HFFc6 (cell line): ENCODE measurements around the gene DLG5. TPM values are rescaled to one million over a fixed set of nuclear protein-coding genes. Genes with fewer than 3 reads are reported as not detected.

Source experiments
- DNase-seq: peaks from one replicate; pipeline ENCODE4 v3.0.0-alpha.2; 2018
- H3K27ac Mint-ChIP-seq: 2 replicates; pipeline ENCODE4 v1.8.0; 2020; ENCODE audit warnings: mild to moderate bottlenecking, mixed read lengths
- H3K27me3 Mint-ChIP-seq: 2 replicates; pipeline ENCODE4 v1.8.0; 2021; ENCODE audit warnings: mild to moderate bottlenecking, moderate library complexity, mixed read lengths; ENCODE audit not compliant: insufficient read depth
- H3K36me3 Mint-ChIP-seq: 2 replicates; pipeline ENCODE4 v1.8.0; 2021; ENCODE audit warnings: low read depth, mixed read lengths
- H3K4me1 Mint-ChIP-seq: 2 replicates; pipeline ENCODE4 v1.8.0; 2020; ENCODE audit warnings: low read depth, mixed read lengths
- H3K4me3 Mint-ChIP-seq: 2 replicates; pipeline ENCODE4 v1.8.0; 2020; ENCODE audit warnings: mild to moderate bottlenecking, moderate library complexity, mixed read lengths
- H3K9me3 Mint-ChIP-seq: 2 replicates; pipeline ENCODE4 v1.8.0; 2020; ENCODE audit warnings: mild to moderate bottlenecking, mixed read lengths
- total RNA-seq, 6 experiments: library from RNA; stranded (reverse); fragmentation: NEBNext Ultra II Directional; extraction: Animal tissue kit (Norgen Biotek cat#: 25700); gene quantifications; 2 replicates in 1 of 6; 3 replicates in 5 of 6; pipeline ENCODE4 v1.2.3, GENCODE V29; 2021
- TF ChIP-seq, protein P1 (sequence below): fragments of 200-600 bp; sonication (generic); IDR thresholded peaks from 2 replicates; pipeline ENCODE4 v1.5.0; 2021; ENCODE audit warnings: antibody characterized with exemption, mild to moderate bottlenecking

The DLG5 gene
- total RNA-seq, 6 experiments from 2014 or later: 48.2 to 52.9 (median 49.7) TPM

DNA sequence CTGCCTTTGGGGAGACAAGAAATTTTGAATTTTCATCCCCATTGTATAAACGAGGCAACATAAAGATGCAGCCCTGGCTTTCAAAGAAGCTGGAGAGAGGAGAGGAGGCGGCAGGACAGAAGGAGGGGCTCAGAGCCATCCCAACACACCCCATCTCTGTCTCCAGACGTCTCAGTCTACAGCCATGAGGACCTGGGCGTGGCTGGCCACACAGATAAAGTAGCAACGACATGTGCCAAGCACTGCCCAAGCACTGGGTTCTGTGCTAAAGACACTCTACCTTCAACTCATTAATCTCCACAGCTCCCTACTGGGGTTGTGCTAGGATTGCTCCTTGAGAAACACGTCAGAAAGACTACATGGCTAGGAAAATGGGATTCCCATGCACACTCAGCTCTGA, 65.2 kb downstream of the DLG5 start:
- DNase-seq: no peak
- Mint-ChIP-seq H3K27ac (no peak overlapping the region), H3K9me3 (no peaks in the 10 kb centered on the region), H3K27me3 (peaks cover 5% of the 10 kb centered on the region), H3K36me3 (peaks cover 10% of the 10 kb centered on the region), H3K4me3 (no peak overlapping the region), H3K4me1 (peaks cover 33% of the 10 kb centered on the region)
- TF ChIP-seq, protein P1, sequence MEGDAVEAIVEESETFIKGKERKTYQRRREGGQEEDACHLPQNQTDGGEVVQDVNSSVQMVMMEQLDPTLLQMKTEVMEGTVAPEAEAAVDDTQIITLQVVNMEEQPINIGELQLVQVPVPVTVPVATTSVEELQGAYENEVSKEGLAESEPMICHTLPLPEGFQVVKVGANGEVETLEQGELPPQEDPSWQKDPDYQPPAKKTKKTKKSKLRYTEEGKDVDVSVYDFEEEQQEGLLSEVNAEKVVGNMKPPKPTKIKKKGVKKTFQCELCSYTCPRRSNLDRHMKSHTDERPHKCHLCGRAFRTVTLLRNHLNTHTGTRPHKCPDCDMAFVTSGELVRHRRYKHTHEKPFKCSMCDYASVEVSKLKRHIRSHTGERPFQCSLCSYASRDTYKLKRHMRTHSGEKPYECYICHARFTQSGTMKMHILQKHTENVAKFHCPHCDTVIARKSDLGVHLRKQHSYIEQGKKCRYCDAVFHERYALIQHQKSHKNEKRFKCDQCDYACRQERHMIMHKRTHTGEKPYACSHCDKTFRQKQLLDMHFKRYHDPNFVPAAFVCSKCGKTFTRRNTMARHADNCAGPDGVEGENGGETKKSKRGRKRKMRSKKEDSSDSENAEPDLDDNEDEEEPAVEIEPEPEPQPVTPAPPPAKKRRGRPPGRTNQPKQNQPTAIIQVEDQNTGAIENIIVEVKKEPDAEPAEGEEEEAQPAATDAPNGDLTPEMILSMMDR: no peak

- H3K4me1 Mint-ChIP-seq: peaks cover 33% of the 10 kb centered on the region
- H3K27me3 Mint-ChIP-seq: peaks cover 5% of the 10 kb centered on the region
- TF ChIP-seq, protein P1: no peak
- H3K9me3 Mint-ChIP-seq: no peaks in the 10 kb centered on the region
- peaks cover 10% of the 10 kb centered on the region for H3K36me3 Mint-ChIP-seq
- no peak overlapping the region for H3K4me3 Mint-ChIP-seq
- no peak overlapping the region for H3K27ac Mint-ChIP-seq
- no peak for DNase-seq
Measured at GRCh38 chr10:77859865-77860282, 66.7 kb downstream of the DLG5 start.

DNA sequence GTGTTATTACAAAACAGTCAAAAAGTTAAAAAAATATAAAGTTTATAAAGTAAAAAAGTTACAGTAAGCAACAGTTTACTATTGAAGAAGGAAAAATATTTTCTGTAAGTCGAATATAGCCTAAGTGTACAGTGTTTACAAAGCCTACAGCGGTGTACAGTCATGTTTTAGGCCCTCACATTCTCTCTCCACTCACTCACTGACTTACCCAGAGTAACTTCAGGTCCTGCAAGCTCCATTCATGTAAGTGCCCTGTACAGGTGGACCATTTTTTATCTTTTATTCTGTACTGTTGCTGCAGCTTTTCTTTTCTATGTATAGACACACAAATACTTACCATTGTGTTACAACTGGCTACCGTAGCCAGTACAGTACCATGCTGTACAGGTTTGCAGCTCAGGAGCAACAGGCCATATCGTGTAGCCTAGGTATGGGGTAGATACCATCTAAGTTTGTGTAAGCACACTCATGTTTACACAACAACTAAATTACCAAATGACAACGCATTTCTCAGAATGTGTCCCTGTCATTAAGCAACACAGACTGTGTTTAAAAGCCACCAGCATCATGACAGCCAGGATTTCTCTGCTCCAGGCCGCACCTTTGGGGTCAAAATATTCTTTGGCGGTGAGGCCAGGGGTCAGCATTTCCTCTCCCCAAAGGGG, 67.2 kb downstream of the DLG5 start:
- peaks cover 27% of the 10 kb centered on the region for H3K4me1 Mint-ChIP-seq
- DNase-seq: no peak
- H3K4me3 Mint-ChIP-seq: no peak overlapping the region
- peaks cover 10% of the 10 kb centered on the region for H3K36me3 Mint-ChIP-seq
- H3K27ac Mint-ChIP-seq: no peak overlapping the region
- H3K27me3 Mint-ChIP-seq: peaks cover 5% of the 10 kb centered on the region
- TF ChIP-seq, protein P1: no peak
- H3K9me3 Mint-ChIP-seq: no peaks in the 10 kb centered on the region

GRCh38 chr10:77857272-77857671, 69.3 kb downstream of the DLG5 start:
- peaks cover 10% of the 10 kb centered on the region for H3K4me1 Mint-ChIP-seq
- 0 out of 2 replicates have a peak overlapping the region, but pooled peaks have one; percentile 24 for H3K27ac Mint-ChIP-seq
- H3K36me3 Mint-ChIP-seq: peaks cover 11% of the 10 kb centered on the region; the same call in 1 of the 2 replicates
- no peak for DNase-seq
- no peaks in the 10 kb centered on the region for H3K9me3 Mint-ChIP-seq
- H3K27me3 Mint-ChIP-seq: peaks cover 5% of the 10 kb centered on the region
- H3K4me3 Mint-ChIP-seq: no peak overlapping the region
- TF ChIP-seq, protein P1: no peak

DNA sequence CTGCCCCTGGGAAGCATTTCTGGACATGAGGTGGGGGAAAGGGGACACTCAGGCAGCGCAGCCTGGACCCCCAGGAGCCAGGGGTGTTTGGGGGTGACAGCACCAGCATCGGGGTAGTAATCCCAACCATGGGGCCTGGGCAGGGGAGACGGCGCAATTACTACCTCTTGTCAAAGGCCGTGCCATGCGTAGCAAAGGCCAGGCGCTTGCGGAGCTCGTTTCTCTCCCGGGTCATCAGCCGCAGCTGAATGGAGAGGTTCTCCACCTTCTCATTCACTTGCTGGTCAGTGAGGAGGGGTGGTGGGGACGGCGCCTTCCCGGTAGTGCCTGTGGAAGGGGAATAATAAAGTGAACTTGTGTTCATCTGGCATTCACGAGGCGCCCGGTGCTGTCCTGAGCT, 70.0 kb downstream of the DLG5 start:
- no peak overlapping the region for H3K27ac Mint-ChIP-seq
- H3K4me3 Mint-ChIP-seq: no peak overlapping the region
- peaks cover 10% of the 10 kb centered on the region; the same call in 1 of the 2 replicates for H3K36me3 Mint-ChIP-seq
- H3K9me3 Mint-ChIP-seq: no peaks in the 10 kb centered on the region
- DNase-seq: no peak
- H3K4me1 Mint-ChIP-seq: peaks cover 3% of the 10 kb centered on the region
- H3K27me3 Mint-ChIP-seq: peaks cover 5% of the 10 kb centered on the region
- TF ChIP-seq, protein P1: no peak
